GM19240 (cell line): ENCODE results near the gene SOCS3.

Source experiments
- DNase-seq: peaks from one replicate; pipeline ENCODE4 v3.0.0; 2011; ENCODE audit warnings: low spot score; ENCODE audit not compliant: insufficient read length

The SOCS3 gene

DNA sequence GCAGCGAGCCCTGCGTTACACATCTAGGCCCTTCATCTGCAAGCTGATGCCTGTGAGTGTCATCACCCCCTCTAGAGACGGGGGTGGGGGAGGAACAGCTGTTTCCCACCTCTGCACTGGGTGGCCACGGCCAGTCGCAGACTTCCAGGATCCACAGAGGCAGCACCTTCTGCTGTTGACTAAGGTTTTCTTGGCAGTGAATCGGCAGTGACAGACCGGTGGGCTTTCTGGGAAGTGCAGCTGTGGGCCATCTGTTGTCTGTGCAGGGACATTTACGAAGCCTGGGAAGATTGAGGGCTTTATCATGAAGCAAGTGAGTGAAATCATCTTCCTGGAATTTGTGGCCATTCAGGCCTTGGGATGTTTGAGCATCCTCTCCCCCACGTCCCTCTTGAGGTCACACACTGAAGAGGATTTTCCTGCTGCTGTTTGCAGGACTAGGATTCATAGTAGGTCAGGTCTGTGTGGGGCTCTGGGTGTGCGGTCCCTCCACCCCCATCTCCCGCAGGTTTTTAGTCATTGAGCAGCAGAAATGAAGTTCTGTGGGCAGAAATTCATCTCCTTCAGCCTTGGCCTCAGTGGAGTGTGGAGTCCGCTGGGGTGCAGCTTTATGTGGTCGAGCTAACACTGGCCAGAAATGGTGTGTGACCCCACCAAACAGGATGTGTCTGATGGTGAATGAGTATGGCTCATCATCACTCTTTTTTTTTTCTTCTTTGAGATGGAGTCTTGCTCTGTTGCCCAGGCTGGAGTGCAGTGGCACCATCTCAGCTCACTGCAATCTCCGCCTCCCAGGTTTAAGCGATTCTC, 30.6 kb upstream of the SOCS3 start:
- no peak for DNase-seq

DNA sequence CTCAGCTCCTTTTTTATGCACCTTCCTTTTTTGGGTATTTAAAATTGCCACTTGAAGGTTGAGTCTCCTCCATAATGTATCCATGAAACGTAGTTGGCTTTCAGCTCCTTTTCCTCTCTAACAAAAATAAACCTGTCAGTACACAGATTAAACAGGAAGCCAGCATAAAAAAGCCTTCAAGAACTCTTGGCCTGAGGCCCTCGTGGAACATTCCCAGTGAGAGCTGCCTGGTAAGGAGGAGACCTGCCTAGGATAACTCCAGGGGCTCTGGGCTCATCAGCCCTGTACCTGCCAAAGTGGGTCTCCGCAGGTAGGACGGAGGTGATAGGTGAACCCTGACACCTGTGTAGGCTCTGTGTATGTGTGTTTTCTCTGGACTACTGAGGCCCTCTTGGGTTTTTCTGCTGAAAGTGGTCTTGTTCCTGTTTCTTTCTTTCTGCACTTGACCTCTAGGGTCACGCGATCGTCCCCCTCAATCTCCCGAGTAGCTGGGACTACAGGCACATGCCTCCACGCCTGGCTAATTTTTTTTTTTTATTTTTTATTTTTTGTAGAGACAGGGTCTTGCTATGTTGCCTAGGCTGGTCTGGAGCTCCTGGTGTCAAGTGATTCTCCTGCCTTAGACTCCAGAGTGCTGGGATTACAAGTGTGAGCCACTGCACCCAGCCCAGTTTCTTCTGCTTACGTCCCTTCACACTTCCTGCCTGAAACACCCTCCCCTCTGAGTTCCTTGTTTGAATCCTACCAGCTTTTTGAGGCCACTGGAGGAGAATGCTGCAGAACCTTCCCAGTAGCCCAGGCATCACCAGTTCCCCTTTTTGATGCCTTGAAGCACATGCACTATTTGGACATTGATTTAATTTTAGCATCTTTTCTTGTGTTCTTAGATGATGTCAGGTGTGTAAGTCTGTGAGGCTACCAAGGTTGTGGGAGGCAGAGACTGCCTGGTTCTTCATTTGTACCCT, 28.4 kb upstream of the SOCS3 start:
- no peak for DNase-seq

DNA sequence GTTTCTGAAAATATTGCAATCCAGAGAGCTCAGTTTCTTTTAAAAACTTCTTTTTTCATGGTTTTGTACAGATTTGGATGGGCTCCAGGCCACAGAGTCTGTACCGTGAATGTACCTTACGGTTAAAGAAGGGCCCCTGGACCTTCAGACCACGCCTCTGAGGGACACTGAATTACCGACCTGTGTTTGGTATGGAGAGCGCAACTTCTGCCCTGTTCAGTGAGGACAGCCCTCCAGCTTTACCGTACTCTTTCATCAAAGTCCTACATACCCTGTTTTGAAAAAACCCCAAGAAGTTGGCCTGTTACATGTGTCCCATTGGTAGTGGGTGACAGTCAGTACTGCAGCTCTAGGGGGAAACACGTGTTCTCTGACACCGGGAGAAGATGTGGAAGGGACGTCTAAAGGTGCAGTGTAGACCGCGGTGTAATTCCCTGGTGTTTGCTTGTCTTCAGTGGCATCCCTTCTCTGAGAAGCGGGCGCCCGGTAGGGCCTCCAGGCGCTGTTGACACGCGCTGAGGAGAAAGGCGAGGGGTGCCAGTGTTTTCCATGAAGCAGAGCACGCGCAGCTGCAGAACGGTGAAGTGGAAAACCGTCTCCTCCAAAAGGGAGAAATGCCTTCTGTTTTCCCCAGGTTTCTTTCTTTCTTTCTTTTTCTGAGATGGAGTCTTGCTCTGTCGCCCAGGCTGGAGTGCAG, 24.8 kb upstream of the SOCS3 start:
- no peak for DNase-seq

DNA sequence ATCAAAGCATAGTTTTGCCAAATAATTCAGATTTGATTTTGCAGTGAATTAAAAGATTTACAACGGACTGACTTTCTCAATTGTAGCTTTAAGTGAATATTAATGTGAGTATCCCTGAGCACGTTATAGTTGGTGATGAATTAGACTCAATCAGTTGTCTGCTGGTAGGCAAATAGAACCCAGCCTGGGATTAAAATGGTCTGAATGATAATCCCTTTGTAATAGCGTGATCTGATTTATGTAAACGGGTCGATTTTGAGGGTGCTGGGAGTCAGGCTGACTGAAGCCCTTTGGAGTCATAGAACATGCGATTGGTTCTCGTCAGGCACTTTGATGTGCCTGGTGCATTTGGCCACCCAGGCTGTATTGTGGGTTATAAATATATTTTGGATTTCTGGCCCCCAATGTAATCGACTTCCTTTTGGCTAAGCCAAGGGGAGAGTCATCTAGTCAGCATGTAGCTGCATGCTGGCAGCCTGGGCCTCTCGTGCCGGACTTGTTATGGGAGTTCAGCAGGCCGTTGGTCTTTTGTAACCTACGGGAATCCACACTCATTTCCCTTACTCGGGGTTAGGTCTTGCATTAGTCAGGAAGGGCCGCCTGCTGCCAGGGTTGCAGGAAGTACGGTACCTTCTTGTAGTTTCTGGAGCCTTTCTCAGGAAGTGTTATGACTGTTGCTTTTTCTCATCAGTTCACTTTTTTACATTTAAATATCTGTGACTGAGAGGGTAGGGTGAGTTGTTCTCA, 24.0 kb upstream of the SOCS3 start:
- DNase-seq = no peak

DNA sequence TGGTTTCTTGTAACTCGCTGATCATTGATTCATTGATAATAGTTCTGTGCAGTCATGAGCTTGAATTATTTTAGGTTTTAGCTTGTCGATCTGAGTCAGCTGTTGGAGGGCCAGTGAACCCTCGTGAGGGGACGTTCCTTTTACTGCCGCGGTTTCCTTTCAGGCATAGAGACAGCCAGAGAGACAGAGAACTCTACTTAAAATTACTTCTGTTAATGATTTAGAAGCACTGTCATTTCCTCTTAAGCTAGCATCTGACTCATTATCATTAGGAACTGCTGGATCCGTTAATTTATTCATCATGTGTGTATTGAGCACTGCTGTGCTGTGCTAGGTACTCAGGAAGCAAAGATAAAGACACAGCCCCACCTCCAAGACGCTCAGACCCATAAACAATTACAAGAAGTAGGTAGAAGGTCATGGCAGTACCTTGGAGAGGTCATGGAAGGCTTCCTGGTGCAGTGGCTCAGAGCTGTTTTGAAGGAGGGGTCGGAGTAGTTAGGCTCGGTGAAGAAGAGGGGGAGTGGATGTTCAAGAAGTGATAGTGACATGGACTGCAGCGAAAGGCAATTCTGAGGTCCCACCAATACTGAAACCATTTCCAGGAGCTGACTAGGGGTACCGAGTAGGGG, 21.8 kb upstream of the SOCS3 start:
- DNase-seq = no peak

DNA sequence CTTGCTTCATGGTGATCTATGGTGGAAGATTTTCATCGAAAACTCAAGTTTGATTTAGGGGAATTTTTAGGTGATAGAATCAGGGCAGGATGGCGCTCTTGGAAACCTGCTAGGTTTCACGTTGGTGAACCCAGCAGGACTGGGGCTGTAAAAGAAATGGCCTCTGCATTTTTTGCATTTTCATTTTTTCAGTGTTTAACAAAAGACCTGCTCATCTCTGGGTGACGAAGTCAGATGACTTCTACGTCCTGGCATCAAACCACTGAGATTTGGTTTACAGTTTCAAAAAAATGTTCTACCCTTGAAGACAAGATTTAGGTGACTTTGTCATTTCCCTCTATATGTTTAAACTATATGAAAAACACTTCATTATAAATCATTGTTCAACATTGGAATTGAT, 20.5 kb upstream of the SOCS3 start:
- no peak for DNase-seq

DNA sequence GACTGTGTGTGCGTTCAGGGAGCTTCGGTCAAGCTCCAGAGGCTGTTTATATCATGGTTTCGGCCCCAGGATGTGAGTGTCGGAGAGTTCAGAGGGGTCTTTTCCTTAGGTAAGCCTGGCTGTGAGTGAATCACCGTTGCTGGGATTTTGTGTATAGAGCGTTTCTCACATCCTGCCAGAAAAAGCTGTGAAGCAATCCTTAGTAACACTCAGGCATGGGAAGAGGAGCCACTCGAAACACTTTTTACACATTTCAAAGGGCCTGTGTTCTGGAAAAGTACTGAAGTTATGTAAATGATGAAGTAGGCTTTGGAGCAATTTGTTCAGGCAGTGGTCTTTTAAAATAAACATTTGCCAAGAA, 19.2 kb upstream of the SOCS3 start:
- no peak for DNase-seq

DNA sequence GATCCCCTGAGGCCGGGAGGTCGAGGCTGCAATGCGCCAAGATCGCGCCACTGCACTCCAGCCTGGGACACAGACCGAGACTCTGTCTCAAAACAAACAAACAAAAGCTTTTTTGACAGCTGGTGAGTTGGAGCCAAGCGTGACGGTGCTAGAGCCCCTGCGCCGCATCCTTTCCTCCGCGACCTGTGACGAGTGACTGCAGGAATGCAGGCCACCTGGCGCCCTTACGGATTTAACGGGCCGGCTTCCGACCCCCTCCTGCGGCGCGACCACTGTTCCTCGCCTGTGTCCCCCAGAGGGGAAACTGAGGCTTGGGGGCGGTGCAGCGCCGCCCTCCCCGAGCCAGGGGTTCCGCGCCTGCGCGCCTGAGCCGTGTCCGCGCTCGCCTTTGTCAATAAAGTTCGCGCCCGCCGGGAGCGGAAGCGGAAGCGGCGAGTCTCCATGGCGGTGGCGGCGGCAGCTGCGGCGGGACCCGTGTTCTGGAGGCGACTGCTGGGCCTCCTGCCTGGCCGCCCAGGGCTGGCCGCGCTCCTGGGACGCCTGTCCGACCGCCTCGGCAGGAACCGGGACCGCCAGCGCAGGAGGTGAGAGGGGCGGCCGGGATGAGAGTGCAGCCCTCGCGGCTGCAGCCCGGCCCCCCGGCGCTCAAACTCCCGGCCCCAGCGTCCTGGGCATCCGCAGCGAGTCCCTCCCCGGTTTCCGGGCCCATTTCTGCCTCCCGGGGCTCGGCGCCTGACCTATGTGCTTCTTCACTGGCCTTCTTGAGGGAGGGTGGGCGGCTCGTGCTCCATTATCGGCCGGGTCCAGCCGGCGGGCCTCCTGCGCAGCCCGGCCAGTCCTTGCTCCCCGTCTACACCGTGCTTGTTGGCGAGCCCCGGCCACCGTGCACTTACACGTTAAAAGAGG, 18.6 kb upstream of the SOCS3 start, which contains the start of gene PGS1:
Gene PGS1, plus strand, starts transcription at position 425 of the 906 bp plus-strand sequence. Its CDS starts 17 bp downstream, at position 442.
- no peak for DNase-seq

DNA sequence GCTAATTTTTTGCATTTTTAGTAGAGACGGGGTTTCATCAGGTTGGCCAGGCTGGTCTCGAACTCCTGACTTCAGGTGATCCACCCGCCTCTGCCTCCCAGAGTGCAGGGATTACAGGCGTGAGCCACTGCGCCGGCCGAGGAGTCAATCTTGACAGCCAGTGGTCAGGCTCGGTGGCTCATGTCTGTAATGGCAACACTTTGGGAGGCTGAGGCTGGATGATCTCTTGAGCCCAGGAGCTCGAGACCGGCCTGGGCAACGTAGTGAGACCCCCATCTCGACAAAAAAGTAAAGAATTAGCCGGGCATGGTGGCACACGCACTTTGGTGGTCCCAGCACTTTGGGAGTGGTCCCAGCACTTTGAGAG, 18.0 kb upstream of the SOCS3 start:
- DNase-seq = no peak

DNA sequence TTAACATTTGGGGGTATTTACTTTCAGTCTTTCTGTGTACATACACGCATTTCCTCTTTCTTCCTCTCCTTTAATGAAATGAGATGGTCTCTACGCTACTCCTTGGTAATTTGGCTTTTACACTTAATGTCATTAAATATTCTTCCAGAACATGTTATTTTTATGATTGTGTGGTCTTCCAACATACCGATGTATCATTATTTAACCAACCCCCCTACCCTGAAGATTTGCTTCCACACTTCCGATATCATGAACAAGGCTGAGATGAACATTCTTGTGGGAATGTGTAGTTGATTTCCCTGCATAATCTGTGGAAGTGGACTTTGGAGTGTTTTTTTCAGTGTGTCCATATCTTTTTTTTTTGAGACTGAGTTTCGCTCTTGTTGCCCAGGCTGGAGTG, 16.3 kb upstream of the SOCS3 start:
- DNase-seq = no peak

DNA sequence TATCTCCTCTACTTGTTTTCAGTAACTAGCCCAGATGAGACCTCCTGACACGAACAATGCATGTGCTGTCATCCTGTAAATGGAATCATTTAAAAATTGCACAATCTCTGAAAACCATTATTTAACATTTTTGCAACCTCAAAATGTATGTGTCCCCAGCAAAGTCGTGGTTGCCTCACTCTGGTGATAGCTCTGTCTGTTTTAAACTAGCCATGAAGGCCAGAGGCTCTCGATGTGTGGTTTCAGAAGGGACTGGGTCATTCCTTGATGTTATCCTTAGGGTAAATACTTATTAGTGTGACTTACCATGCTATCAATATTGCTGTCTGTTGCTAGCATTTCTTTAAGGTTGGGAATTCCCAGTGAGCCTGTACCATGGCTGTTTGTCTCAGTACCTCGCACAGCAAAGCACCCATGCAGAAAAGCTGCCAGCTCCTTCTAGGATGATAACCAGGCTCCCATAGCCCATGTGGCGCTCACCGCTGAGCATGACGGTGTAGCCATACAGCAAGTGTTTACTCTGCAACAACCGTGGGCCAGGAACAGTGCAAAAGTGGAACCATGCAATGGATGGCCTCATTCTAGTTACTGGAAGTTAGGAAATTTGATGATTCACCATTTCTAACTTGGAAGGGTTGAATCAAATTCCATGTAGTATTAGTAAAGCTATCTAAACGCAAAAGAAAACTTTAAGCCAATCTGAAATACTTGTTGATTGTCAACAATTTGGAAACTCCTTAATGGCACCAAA, 15.7 kb upstream of the SOCS3 start:
- DNase-seq = no peak

DNA sequence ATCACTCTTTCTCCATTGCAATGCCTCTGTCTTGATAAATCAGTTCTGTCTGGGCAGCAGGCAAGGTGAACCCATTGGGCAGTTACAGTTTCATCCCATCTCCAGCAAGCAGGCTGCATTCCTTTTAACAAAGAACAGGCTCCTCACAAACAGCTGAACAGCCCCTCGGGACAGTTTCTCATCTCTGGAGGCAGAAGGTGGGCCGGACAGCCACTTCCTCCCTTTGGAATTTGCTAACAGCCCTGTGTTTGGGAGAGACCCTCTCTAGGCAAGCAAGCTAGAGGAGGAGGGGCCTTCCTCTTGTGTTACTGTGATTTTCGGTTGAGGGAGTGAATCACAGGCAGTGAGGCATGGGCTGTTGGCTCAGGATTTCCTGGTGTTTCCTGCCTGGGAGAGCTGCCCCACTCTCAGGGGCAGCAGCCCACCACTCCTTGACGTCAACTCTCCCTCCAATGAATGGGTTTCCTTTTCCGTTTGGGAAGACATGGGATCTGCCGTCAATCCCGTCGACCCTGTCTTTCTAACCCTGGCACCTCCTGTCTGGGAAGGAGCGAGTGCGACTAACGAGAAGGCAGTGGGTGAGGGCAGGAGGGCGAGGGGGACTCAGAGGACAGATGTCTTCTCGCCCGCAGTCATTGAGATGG, 14.9 kb upstream of the SOCS3 start:
- DNase-seq = no peak

DNA sequence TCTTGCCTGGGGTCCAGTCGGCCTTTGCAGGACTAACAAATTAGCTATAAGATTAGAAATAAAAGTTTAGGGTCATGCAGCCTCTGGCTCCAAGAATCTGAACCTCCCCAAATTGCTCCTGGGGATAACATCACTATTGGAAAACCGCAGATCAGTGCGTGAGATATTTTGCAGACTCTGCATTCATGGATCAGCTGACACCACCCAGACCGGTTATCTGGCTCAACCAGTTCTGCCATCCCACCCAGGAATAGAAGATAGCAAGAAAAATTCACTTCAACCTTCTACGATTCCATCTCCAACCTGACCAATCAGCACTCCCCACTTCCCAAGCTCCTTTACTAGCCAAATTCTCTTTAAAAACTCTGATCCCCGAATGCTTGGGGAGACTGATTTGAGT, 14.3 kb upstream of the SOCS3 start:
- no peak for DNase-seq

DNA sequence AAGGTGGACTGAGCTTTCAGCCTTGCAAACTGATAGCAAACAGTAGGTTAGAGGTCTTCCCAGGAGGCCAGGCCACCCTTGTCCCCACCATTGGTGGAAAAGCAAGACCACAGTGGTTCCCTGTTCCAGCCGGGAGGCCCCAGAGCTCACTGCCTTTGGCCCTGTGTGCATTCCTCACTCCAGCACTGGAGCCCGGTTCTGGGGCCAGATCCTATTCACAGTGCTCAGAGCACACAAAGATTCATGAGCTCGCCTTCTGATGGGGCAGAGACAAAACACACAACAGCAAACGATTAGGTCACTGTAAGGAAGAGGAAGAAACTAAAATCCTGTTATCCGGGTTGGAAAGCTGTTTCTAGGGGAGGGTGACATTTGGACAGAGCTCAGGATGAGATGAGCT, 13.0 kb upstream of the SOCS3 start:
- no peak for DNase-seq

DNA sequence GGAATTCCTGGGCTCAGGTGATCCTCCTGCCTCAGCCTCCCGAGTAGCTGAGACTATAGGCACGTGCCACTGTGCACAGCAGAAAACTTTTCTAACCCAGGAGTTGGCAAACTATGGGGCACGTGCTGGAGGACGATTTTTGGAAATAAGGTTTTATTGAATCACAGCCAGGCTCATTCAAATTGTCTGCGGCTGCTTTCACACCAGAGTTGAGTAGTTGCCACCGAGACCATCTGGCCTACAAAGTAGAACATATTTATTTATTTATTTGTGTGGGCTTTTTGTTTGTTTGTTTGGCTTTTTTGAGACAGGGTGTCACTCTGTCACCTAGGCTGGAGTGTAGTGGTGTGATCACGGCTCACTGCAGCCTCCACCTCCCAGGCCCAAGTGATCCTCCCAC, 11.2 kb upstream of the SOCS3 start:
- DNase-seq = no peak

DNA sequence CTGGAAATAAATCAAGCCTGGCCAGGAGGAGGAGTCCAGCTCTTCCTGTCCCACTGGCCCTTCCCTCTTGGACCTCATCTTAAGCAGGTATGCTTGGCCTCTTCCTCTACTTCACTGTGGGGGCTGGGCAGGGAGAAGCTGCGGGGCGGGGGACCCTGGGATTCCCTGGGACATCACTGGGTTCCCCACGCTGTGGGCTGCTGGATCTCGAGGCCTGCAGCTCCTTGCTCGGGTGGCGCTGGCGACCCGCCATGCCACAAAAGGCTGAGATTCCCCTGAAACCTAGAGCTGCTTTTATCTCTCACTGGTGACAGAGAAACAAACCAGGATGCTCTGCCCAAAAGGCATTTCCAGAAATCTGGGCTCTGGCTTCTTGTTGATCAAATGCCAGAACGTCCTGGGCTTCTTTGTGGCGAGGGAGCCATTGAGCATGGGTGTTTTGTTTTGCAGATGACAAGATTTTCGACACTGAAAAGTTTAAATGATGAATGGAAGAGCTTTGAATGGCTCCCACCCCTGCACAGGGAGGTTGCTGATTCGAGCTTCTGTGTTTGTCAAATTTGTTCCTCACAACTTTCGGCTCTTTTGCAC, 10.0 kb upstream of the SOCS3 start:
- DNase-seq = no peak

DNA sequence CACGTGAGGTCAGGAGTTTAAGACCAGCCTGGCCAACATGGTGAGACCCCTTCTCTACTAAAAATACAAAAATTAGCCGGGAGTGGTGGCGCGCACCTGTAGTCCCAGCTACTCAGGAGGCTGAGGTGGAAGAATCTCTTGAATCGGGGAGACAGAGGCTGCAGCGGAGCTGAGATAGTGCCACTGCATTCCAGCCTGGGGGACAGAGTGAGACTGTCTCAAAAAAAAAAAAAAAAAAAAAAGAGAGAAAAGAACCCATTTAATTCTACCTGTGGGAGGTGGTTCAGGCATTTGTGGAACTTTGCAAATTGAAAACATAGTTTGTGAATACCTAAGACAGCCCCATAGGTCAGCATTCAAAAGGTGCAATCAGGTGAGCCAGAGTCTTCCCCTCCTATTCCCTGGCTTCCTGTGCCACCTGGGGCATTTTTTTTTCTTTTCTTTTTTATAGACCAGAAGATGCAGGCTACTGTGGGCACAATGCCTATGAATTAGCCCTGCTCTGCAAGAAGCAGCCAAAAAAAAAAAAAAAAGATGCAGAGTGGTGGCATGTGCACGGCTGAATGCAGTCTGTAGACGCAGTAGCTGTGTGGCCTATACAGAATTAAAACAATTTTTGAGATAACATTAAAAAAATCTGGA, 9.1 kb upstream of the SOCS3 start:
- DNase-seq = no peak

DNA sequence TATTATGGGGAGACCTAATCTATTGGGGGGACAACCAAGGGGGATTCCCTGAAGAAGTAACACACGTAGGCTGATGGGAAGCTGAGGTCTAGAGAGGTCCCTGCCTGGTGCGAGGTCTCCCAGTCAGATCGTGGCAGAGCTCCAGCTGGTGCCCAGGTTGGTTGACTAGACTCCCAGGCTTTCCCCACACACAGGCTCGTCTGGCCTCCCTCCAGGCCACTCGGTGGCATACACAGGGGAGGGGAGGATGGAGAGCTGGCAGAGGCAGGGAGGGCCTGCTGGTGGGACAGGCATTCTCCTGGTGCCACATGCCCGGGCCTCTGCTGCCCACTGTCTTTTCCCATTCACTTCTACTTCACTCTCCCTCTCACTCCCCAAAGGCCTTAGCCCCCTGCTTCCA, 8.5 kb upstream of the SOCS3 start:
- DNase-seq = no peak
